Measurements from ENCODE around the gene ARRDC1. TPM values are rescaled to one million over a fixed set of nuclear protein-coding genes. Genes with fewer than 3 reads are reported as not detected.

The ARRDC1 gene
- total and polyA plus RNA-seq, 8 donors = 26.2 to 77.3 (median 32.6) TPM

DNA sequence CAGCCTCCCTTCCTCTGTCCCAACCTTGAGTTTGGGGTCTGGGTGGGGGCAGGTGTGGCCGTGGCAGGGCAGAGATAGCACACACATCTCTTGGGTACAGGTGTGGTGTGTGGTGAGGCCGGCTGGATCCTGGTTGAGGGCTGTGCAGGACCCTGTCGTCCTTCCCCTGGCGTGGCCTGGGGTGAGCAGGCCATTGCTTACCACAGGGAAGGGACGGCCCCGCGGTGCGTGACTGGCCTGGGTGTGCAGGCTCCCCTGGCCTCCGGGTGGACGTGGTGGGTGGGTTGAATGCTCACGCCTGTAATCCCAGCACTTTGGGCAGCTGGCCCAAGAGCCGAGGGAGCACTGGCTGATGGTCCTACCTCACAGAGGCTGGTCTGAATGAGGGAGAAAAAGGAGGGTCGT, 1.2 kb downstream of the ARRDC1 start:
- H3K4me3 ChIP-seq = peak overlapping the region; percentile 68 to 84
- no peaks in the 10 kb centered on the region for H3K9me3 ChIP-seq
- no peaks in the 10 kb centered on the region for H3K27me3 ChIP-seq
- ATAC-seq (peak; percentile 0), DNase-seq (peak in 2 of 4 donors; percentile 45 to 89)
- TF ChIP-seq, protein P1, sequence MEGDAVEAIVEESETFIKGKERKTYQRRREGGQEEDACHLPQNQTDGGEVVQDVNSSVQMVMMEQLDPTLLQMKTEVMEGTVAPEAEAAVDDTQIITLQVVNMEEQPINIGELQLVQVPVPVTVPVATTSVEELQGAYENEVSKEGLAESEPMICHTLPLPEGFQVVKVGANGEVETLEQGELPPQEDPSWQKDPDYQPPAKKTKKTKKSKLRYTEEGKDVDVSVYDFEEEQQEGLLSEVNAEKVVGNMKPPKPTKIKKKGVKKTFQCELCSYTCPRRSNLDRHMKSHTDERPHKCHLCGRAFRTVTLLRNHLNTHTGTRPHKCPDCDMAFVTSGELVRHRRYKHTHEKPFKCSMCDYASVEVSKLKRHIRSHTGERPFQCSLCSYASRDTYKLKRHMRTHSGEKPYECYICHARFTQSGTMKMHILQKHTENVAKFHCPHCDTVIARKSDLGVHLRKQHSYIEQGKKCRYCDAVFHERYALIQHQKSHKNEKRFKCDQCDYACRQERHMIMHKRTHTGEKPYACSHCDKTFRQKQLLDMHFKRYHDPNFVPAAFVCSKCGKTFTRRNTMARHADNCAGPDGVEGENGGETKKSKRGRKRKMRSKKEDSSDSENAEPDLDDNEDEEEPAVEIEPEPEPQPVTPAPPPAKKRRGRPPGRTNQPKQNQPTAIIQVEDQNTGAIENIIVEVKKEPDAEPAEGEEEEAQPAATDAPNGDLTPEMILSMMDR (IDR thresholded peaks at IDR 0.05) = no peak
- intact Hi-C loops (cut with DNase I) = no loop called here
- peaks cover 23 to 64% of the 10 kb centered on the region in 2 donors for H3K4me1 ChIP-seq
- no peaks in the 10 kb centered on the region for H3K36me3 ChIP-seq
- peak overlapping the region; percentile 81 to 90 for H3K27ac ChIP-seq

DNA sequence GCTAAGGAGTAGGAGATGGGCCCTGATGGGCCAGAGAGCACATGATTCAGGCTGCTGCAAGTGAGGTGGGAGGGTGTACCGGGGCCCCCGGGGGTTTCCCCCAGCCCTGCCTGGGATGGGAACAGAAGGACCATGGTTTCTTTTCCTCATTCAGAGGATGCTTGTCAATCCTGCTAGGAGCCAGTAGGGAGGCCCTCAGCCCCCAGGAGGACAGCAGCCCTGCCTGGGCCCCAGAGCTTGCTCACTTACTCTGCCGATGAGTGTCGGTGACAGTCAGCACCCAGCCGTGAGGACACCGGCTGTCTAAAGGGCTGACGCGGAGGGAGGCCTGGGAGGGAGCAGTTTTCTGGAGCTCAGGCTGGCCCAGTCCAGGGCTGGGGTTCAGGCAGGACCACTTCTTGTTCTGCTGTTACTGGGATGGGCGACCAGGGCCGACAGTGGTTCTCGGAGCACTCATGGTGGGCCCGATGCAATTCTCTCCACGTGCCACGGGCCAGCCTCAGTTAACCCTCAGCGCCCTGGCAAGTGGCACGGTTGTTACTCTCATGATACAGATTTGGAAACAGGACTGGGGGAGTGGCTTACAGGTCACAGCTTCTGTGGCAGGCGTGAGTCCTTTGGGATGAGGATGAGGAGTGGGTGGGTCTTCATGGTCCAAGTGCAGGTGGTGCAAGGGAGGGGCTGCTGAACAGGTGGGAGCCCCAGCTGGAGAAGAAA, 1.8 kb downstream of the ARRDC1 start:
- H3K4me1 ChIP-seq = peaks cover 28 to 67% of the 10 kb centered on the region in 2 donors
- TF ChIP-seq, protein P1 (IDR thresholded peaks at IDR 0.05) = no peak
- ATAC-seq (no peak), DNase-seq (peak in 1 of 4 donors; percentile 84)
- intact Hi-C loops (cut with DNase I) = no loop called here
- no peaks in the 10 kb centered on the region for H3K36me3 ChIP-seq
- H3K27me3 ChIP-seq = no peaks in the 10 kb centered on the region
- no peaks in the 10 kb centered on the region for H3K9me3 ChIP-seq
- peak overlapping the region; percentile 68 to 84 for H3K4me3 ChIP-seq
- H3K27ac ChIP-seq = peak overlapping the region; percentile 26 to 90

DNA sequence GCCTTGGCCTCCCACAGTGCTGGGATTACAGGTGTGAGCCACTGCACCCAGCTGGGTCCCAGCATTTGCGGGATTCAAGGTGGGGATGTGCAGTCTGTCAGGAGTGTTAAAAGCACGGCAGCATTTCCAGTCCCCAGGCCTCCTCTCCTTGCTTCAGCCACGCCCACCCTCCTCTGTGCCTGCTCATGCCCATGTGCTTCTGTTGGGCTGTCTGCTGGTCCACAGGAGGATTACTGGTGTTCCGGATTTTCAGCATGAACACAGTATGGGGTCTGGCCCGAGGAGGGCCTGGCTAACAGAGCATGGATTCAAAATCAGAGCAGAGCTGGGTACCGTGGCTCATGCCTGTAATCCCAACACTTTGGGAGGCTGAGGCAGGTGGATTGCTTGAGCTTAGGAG, 5.5 kb downstream of the ARRDC1 start:
- H3K4me3 ChIP-seq = no peak overlapping the region
- H3K27ac ChIP-seq = peak overlapping the region; percentile 81 to 82
- no peaks in the 10 kb centered on the region for H3K9me3 ChIP-seq
- TF ChIP-seq, protein P1 (IDR thresholded peaks at IDR 0.05) = no peak
- peaks cover 0 to 32% of the 10 kb centered on the region in 2 donors for H3K36me3 ChIP-seq
- intact Hi-C loops (cut with DNase I) = no loop called here
- DNase-seq (no peak), ATAC-seq (no peak)
- peaks cover 36 to 88% of the 10 kb centered on the region in 2 donors for H3K4me1 ChIP-seq
- H3K27me3 ChIP-seq = no peaks in the 10 kb centered on the region

DNA sequence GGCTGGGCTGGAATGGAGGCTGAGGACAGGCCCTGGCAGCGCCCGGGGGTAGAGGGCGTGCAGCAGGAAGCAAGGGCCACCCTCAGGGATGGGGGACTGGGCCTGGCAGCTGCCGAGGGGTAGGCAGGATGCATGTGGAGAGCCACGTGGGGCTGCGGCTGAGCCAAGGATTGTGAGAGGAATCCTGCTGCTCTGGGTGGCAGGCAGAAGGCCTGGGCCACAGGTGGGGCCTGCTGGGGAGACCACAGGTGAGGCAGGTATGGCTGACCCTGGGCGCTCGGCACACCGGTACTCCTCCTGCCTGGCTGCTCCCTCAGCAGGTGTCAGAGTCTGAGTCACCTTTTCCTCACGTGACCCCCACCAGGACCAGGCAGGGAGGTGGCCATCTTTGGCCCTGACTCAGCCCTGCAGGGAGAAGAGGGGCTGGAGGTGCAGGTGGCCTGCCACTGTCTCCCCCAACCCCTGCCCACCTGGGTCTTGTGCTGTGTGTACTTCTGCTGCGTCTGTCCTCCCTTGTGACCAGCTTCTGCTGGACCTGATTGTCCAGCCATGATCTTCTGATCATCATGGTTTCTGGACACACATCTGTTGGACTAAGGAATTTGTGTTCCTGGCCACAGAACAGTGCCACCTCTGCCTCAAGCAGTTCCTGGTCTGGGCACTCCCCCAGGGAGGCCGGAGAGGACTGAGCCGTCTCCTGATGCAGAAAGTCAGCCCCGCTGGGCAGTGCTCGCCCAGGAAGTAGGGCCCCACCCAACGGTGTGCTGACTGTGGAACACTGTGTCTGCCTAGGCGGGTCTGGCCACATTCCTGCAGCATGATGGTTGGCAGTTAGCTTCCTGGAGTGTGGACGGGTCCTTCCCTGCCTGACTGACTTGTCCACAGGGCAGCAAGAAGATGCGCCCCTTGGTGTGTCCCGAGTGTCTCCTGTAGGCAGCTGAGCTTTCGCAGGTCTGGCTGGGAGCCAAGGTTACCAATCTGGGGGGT, 6.4 kb downstream of the ARRDC1 start:
- peaks cover 29 to 82% of the 10 kb centered on the region in 2 donors for H3K4me1 ChIP-seq
- intact Hi-C loops (cut with DNase I) = no loop called here

More for the DNA sequence above, 6.4 kb downstream of the ARRDC1 start:
- peak; percentile 91 for ATAC-seq
- peak overlapping the region; percentile 81 to 82 for H3K27ac ChIP-seq
- H3K4me3 ChIP-seq = peak overlapping the region in 1 of 2 donors; percentile 11
- TF ChIP-seq, protein P1 (IDR thresholded peaks at IDR 0.05) = no peak
- peaks cover 0 to 39% of the 10 kb centered on the region in 2 donors for H3K36me3 ChIP-seq
- no peaks in the 10 kb centered on the region for H3K27me3 ChIP-seq
- DNase-seq = peak in 3 of 4 donors; percentile 70 to 93 (median 89)
- no peaks in the 10 kb centered on the region for H3K9me3 ChIP-seq

Measured in left lung (tissue), 10 donors.